Karpas-422 (cell line): ENCODE measurements around the gene IQSEC3. TPM values are rescaled to one million over a fixed set of nuclear protein-coding genes. Genes with fewer than 3 reads are reported as not detected.

Experiments used
- DNase-seq: peaks from one replicate; pipeline ENCODE4 v3.0.0-alpha.2; 2015
- H2AFZ ChIP-seq: fragments of 200-600 bp; sonication (generic); 2 replicates; pipeline ENCODE4 v1.6.1; 2014; ENCODE audit warnings: antibody characterized with exemption, low read length, mixed read lengths
- H3K27ac ChIP-seq: fragments of 200-600 bp; sonication (generic); 2 replicates; pipeline ENCODE4 v1.5.1; 2014; ENCODE audit warnings: mild to moderate bottlenecking, low read length, moderate library complexity
- H3K27me3 ChIP-seq: fragments of 200-600 bp; sonication (generic); 2 replicates; pipeline ENCODE4 v1.6.1; 2014; ENCODE audit warnings: low read length, mixed read lengths
- H3K36me3 ChIP-seq: fragments of 200-600 bp; sonication (generic); 2 replicates; pipeline ENCODE4 v1.6.1; 2014; ENCODE audit warnings: low read length, mixed read lengths; ENCODE audit not compliant: insufficient read depth
- H3K4me1 ChIP-seq: fragments of 200-600 bp; sonication (generic); 2 replicates; pipeline ENCODE4 v1.6.1; 2014; ENCODE audit warnings: mild to moderate bottlenecking, low read length, mixed read lengths
- H3K4me2 ChIP-seq: fragments of 200-600 bp; sonication (generic); 2 replicates; pipeline ENCODE4 v1.6.1; 2014; ENCODE audit warnings: low read length, low read depth, mild to moderate bottlenecking; ENCODE audit not compliant: poor library complexity, severe bottlenecking
- H3K4me3 ChIP-seq: fragments of 200-600 bp; sonication (generic); 2 replicates; pipeline ENCODE4 v1.5.1; 2014; ENCODE audit warnings: mild to moderate bottlenecking, antibody characterized with exemption, low read length, mixed read lengths
- H3K79me2 ChIP-seq: fragments of 200-600 bp; sonication (generic); 2 replicates; pipeline ENCODE4 v1.6.1; 2014; ENCODE audit warnings: mild to moderate bottlenecking, low read length, mixed read lengths
- H3K9ac ChIP-seq: fragments of 200-600 bp; sonication (generic); 2 replicates; pipeline ENCODE4 v1.6.0; 2014; ENCODE audit warnings: low read length
- H3K9me2 ChIP-seq: fragments of 200-600 bp; sonication (generic), shearing (Covaris generic); replicated peaks from 2 replicates; pipeline ENCODE4 v1.6.0; 2014; ENCODE audit warnings: mild to moderate bottlenecking, low read length, moderate library complexity; ENCODE audit not compliant: insufficient read depth
- H3K9me3 ChIP-seq: fragments of 300-700, 200-600 bp; sonication (generic); 2 replicates; pipeline ENCODE4 v1.6.1; 2014; ENCODE audit warnings: low read length, mixed read lengths
- H4K20me1 ChIP-seq: fragments of 200-600 bp; sonication (generic); 2 replicates; pipeline ENCODE4 v1.6.1; 2014; ENCODE audit warnings: mild to moderate bottlenecking, antibody characterized with exemption, low read length, low read depth; ENCODE audit not compliant: insufficient read depth
- total RNA-seq: library from RNA; depleted of rRNA; stranded (reverse); fragments of >200 nt; shearing (Covaris generic); gene quantifications from 2 replicates; pipeline ENCODE4 v1.2.3, GENCODE V29; 2014; ENCODE audit warnings: low replicate concordance

Gene IQSEC3
- total RNA-seq, 1 experiment from 2014 or later = not detected

- no peak overlapping the region for H3K4me2 ChIP-seq
- no peaks in the 10 kb centered on the region for H3K27me3 ChIP-seq
- H3K4me3 ChIP-seq = no peak overlapping the region
These were observed 142.7 kb downstream of the IQSEC3 start for GRCh38 chr12:209246-209645.

GRCh38 chr12:209851-210250, 143.3 kb downstream of the IQSEC3 start:
- H3K27ac ChIP-seq = no peak overlapping the region
- H3K36me3 ChIP-seq = no peaks in the 10 kb centered on the region
- no peaks in the 10 kb centered on the region for H3K9me2 ChIP-seq
- H3K4me2 ChIP-seq = no peak overlapping the region
- H3K9me3 ChIP-seq = no peaks in the 10 kb centered on the region
- no peaks in the 10 kb centered on the region for H4K20me1 ChIP-seq
- DNase-seq = no peak
- H3K4me3 ChIP-seq = no peak overlapping the region
- H2AFZ ChIP-seq = no peak overlapping the region
- H3K79me2 ChIP-seq = no peaks in the 10 kb centered on the region
- H3K27me3 ChIP-seq = no peaks in the 10 kb centered on the region
- H3K9ac ChIP-seq = no peak overlapping the region
- peaks cover 11% of the 10 kb centered on the region for H3K4me1 ChIP-seq

More at GRCh38 chr12:209246-209645, 142.7 kb downstream of the IQSEC3 start:
- no peak for DNase-seq
- H3K4me1 ChIP-seq = peaks cover 11% of the 10 kb centered on the region
- H3K9ac ChIP-seq = no peak overlapping the region
- H2AFZ ChIP-seq = no peak overlapping the region
- no peaks in the 10 kb centered on the region for H3K9me3 ChIP-seq
- H3K36me3 ChIP-seq = no peaks in the 10 kb centered on the region
- no peaks in the 10 kb centered on the region for H3K9me2 ChIP-seq
- no peaks in the 10 kb centered on the region for H4K20me1 ChIP-seq
- no peak overlapping the region for H3K27ac ChIP-seq
- H3K79me2 ChIP-seq = no peaks in the 10 kb centered on the region

GRCh38 chr12:210277-211141, 143.9 kb downstream of the IQSEC3 start:
- no peaks in the 10 kb centered on the region for H3K27me3 ChIP-seq
- H3K36me3 ChIP-seq = no peaks in the 10 kb centered on the region
- H3K4me1 ChIP-seq = peaks cover 11% of the 10 kb centered on the region
- no peak overlapping the region for H3K4me2 ChIP-seq
- H3K9me3 ChIP-seq = no peaks in the 10 kb centered on the region
- no peak overlapping the region for H2AFZ ChIP-seq
- H4K20me1 ChIP-seq = no peaks in the 10 kb centered on the region
- no peak overlapping the region for H3K9ac ChIP-seq
- no peak overlapping the region for H3K27ac ChIP-seq
- H3K9me2 ChIP-seq = no peaks in the 10 kb centered on the region
- no peak overlapping the region for H3K4me3 ChIP-seq
- no peak for DNase-seq
- H3K79me2 ChIP-seq = no peaks in the 10 kb centered on the region

GRCh38 chr12:211142-211465, 144.5 kb downstream of the IQSEC3 start:
- no peak overlapping the region for H3K27ac ChIP-seq
- H3K4me1 ChIP-seq = peaks cover 11% of the 10 kb centered on the region
- no peak overlapping the region for H3K9ac ChIP-seq
- no peak overlapping the region for H2AFZ ChIP-seq
- H3K4me3 ChIP-seq = no peak overlapping the region
- DNase-seq = no peak
- no peaks in the 10 kb centered on the region for H3K9me2 ChIP-seq
- H3K9me3 ChIP-seq = no peaks in the 10 kb centered on the region
- H3K27me3 ChIP-seq = no peaks in the 10 kb centered on the region
- no peaks in the 10 kb centered on the region for H3K79me2 ChIP-seq
- no peaks in the 10 kb centered on the region for H4K20me1 ChIP-seq
- no peak overlapping the region for H3K4me2 ChIP-seq
- no peaks in the 10 kb centered on the region for H3K36me3 ChIP-seq

GRCh38 chr12:211639-212414, 145.3 kb downstream of the IQSEC3 start:
- no peak for DNase-seq
- H3K27me3 ChIP-seq = no peaks in the 10 kb centered on the region

GRCh38 chr12:212415-212714, 145.8 kb downstream of the IQSEC3 start:
- Histone ChIP-seq H3K4me3 (no peak overlapping the region), H3K9ac (no peak overlapping the region), H2AFZ (no peak overlapping the region), H3K9me2 (no peaks in the 10 kb centered on the region), H3K4me1 (peaks cover 11% of the 10 kb centered on the region), H3K36me3 (no peaks in the 10 kb centered on the region), H3K79me2 (no peaks in the 10 kb centered on the region), H3K27me3 (no peaks in the 10 kb centered on the region), H3K27ac (no peak overlapping the region), H3K9me3 (no peaks in the 10 kb centered on the region), H4K20me1 (no peaks in the 10 kb centered on the region), H3K4me2 (no peak overlapping the region)
- no peak for DNase-seq

More at GRCh38 chr12:211639-212414, 145.3 kb downstream of the IQSEC3 start:
- Histone ChIP-seq H3K9ac (no peak overlapping the region), H3K79me2 (no peaks in the 10 kb centered on the region), H3K4me2 (no peak overlapping the region), H3K4me3 (no peak overlapping the region), H3K9me3 (no peaks in the 10 kb centered on the region), H3K36me3 (no peaks in the 10 kb centered on the region), H2AFZ (no peak overlapping the region), H3K27ac (no peak overlapping the region), H3K4me1 (peaks cover 11% of the 10 kb centered on the region), H4K20me1 (no peaks in the 10 kb centered on the region), H3K9me2 (no peaks in the 10 kb centered on the region)

GRCh38 chr12:212715-213526, 146.4 kb downstream of the IQSEC3 start:
- Histone ChIP-seq H3K4me3 (no peak overlapping the region), H3K36me3 (no peaks in the 10 kb centered on the region), H3K4me1 (peaks cover 11% of the 10 kb centered on the region), H3K27ac (no peak overlapping the region), H2AFZ (no peak overlapping the region), H3K4me2 (no peak overlapping the region), H3K9me3 (no peaks in the 10 kb centered on the region), H4K20me1 (no peaks in the 10 kb centered on the region), H3K27me3 (no peaks in the 10 kb centered on the region), H3K79me2 (no peaks in the 10 kb centered on the region), H3K9ac (no peak overlapping the region), H3K9me2 (no peaks in the 10 kb centered on the region)
- no peak for DNase-seq

GRCh38 chr12:213527-213932, 147.0 kb downstream of the IQSEC3 start:
- peaks cover 11% of the 10 kb centered on the region for H3K4me1 ChIP-seq
- H3K9ac ChIP-seq = no peak overlapping the region
- no peak overlapping the region for H3K27ac ChIP-seq
- H3K27me3 ChIP-seq = no peaks in the 10 kb centered on the region
- H3K9me2 ChIP-seq = no peaks in the 10 kb centered on the region
- DNase-seq = no peak
- H4K20me1 ChIP-seq = no peaks in the 10 kb centered on the region
- no peaks in the 10 kb centered on the region for H3K9me3 ChIP-seq
- H3K79me2 ChIP-seq = no peaks in the 10 kb centered on the region
- H3K36me3 ChIP-seq = no peaks in the 10 kb centered on the region
- no peak overlapping the region for H3K4me3 ChIP-seq
- no peak overlapping the region for H2AFZ ChIP-seq
- no peak overlapping the region for H3K4me2 ChIP-seq
